Measurements from ENCODE around the gene CENPM.
A peak's percentile ranks its signal among the peaks of the same experiment; 100 is the strongest.
"Not testable (repeated sequence)": the region's sequence is repeated elsewhere in the genome, so short reads cannot be mapped to it uniquely, and the experiment has no call there.

CENPM gene

GRCh38 chr22:41966225-41966606 is 19.3 kb upstream of the CENPM start:
- DNase-seq, result no peak

- DNase-seq, result no peak
Measured at GRCh38 chr22:41964112-41964491, 17.1 kb upstream of the CENPM start.

- no peak for DNase-seq
Measured at GRCh38 chr22:41963453-41964111, 16.6 kb upstream of the CENPM start.

- no peak for DNase-seq
Measured at GRCh38 chr22:41957941-41958556, 11.1 kb upstream of the CENPM start.

GRCh38 chr22:41952713-41953112 is 5.8 kb upstream of the CENPM start:
- DNase-seq, result no peak

- DNase-seq, result peak in 1 of 2 donors; percentile 37
Measured at GRCh38 chr22:41951898-41952474, 5.0 kb upstream of the CENPM start, which contains the start of gene SMIM45. Gene SMIM45, plus strand, starts transcription at chr22:41952150.

- DNase-seq, result no peak
Measured at GRCh38 chr22:41949297-41949965, 2.5 kb upstream of the CENPM start.

- DNase-seq, result not testable (repeated sequence)
Measured at GRCh38 chr22:41948928-41949296, 2.0 kb upstream of the CENPM start.

- DNase-seq, result no peak
Measured at GRCh38 chr22:41948142-41948541, 1.2 kb upstream of the CENPM start.

- no peak for DNase-seq
Measured at GRCh38 chr22:41947424-41948080, 600 bp upstream of the CENPM start.

- no peak for DNase-seq
Measured at GRCh38 chr22:41943661-41944209, 3.2 kb downstream of the CENPM start.

- DNase-seq, result peak; percentile 87 to 91
Measured at GRCh38 chr22:41940832-41941765, 5.9 kb downstream of the CENPM start.

- peak; percentile 96 to 98 for DNase-seq
Measured at GRCh38 chr22:41939981-41940831, 6.7 kb downstream of the CENPM start.

GRCh38 chr22:41936894-41937169 is 10.1 kb downstream of the CENPM start:
- DNase-seq, result no peak

GRCh38 chr22:41935509-41935908 is 11.4 kb downstream of the CENPM start:
- no peak for DNase-seq

- DNase-seq, result no peak
Measured at GRCh38 chr22:41935015-41935351, 12.0 kb downstream of the CENPM start.

- DNase-seq, result no peak
Measured at GRCh38 chr22:41934284-41935014, 12.5 kb downstream of the CENPM start.

GRCh38 chr22:41933411-41934177 is 13.4 kb downstream of the CENPM start:
- DNase-seq, result no peak

GRCh38 chr22:41932353-41932752 is 14.6 kb downstream of the CENPM start:
- no peak for DNase-seq
